ENCODE results near the gene PRR35.

PRR35 gene

GRCh38 chr16:527015-527903 lies 32.9 kb upstream of the PRR35 start, which contains the start of gene CAPN15:
Gene CAPN15 (plus strand): TSS chr16:527712. CDS start chr16:546839, 19,127 bp downstream.
- peak; percentile 96 for DNase-seq (ENCODE audit: low read depth, low spot score)

GRCh38 chr16:528111-529011 lies 31.8 kb upstream of the PRR35 start:
- DNase-seq (ENCODE audit: low read depth, low spot score), result peak; percentile 55

- no peak for DNase-seq (ENCODE audit: low read depth, low spot score)
These were observed 31.1 kb upstream of the PRR35 start for GRCh38 chr16:529012-529575.

- no peak for DNase-seq (ENCODE audit: low read depth, low spot score)
These were observed 29.9 kb upstream of the PRR35 start for GRCh38 chr16:530111-530817.

- no peak for DNase-seq (ENCODE audit: low read depth, low spot score)
These were observed 28.6 kb upstream of the PRR35 start for GRCh38 chr16:531494-532125.

- DNase-seq (ENCODE audit: low read depth, low spot score), result no peak
These were observed 26.6 kb upstream of the PRR35 start for GRCh38 chr16:533391-534123.

- no peak for DNase-seq (ENCODE audit: low read depth, low spot score)
These were observed 26.1 kb upstream of the PRR35 start for GRCh38 chr16:534135-534534.

- DNase-seq (ENCODE audit: low read depth, low spot score), result no peak
These were observed 25.2 kb upstream of the PRR35 start for GRCh38 chr16:534856-535445.

- peak; percentile 88 for DNase-seq (ENCODE audit: low read depth, low spot score)
These were observed 24.5 kb upstream of the PRR35 start for GRCh38 chr16:535446-536405.

- DNase-seq (ENCODE audit: low read depth, low spot score), result no peak
These were observed 23.4 kb upstream of the PRR35 start for GRCh38 chr16:536746-537145.

GRCh38 chr16:537415-538335 lies 22.5 kb upstream of the PRR35 start:
- DNase-seq (ENCODE audit: low read depth, low spot score), result no peak

- peak; percentile 62 for DNase-seq (ENCODE audit: low read depth, low spot score)
These were observed 20.2 kb upstream of the PRR35 start for GRCh38 chr16:539901-540530.

GRCh38 chr16:540645-541340 lies 19.4 kb upstream of the PRR35 start:
- no peak for DNase-seq (ENCODE audit: low read depth, low spot score)

GRCh38 chr16:543301-544164 lies 16.7 kb upstream of the PRR35 start:
- no peak for DNase-seq (ENCODE audit: low read depth, low spot score)

GRCh38 chr16:544517-544916 lies 15.7 kb upstream of the PRR35 start:
- DNase-seq (ENCODE audit: low read depth, low spot score), result no peak

Measured in astrocyte of the hippocampus (primary cell).